NCI-H2196 treated with DMSO at 0.1 percent for 48 hours (cell line): ENCODE results near the gene NXPE3.

Source experiments
- DNase-seq: peaks from one replicate; lab custom pipeline; 2025; ENCODE audit not compliant: unreplicated experiment; lab: John Stamatoyannopoulos, UW

NXPE3 gene

DNA sequence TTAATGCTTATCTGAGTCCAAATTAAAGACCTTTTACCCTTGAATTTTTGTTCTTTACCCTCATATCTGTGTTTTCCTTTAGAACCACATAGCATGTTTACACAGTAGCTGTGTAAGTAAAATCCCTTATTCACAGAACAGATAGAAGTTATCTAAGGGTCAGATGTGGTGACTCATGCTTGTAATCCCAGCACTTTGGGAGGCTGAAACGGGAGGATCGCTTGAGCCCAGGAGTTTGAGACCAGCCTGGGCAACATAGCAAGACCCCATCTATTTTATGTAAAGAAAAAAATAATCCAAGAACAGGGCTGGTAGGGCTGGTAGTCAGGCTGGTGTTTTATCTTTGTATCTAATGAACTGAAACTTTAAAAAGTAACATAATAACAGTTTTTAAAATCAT, 23.2 kb downstream of the NXPE3 start:
- no peak for DNase-seq

DNA sequence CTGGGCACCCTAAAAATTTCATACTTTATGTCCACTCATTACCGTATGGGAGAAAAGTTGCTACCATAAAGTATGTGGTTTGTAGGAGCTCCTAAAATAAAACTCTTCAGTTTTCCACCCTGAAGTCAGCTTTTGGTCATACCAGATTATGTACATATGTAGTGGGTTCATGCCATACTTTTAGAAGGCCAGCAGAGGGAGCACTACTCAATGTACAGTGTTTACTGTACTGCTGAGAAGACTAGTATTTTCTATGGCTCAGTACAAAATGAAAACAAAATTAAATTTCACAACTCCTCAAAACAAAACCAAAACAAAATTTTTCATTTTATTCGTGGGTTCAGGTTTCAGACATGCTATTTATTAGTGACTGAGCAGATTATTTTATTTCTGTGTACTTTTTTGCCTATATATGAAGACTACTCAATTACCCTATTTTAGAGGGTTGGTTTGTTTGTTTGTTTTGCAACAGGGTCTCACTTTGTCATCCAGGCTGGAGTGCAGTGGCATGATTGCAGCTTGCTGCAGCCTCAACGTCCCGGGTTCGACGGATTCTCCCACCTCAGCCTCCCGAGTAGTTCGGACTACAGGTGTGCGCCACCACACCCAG, 24.3 kb downstream of the NXPE3 start:
- peak; percentile 82 for DNase-seq

DNA sequence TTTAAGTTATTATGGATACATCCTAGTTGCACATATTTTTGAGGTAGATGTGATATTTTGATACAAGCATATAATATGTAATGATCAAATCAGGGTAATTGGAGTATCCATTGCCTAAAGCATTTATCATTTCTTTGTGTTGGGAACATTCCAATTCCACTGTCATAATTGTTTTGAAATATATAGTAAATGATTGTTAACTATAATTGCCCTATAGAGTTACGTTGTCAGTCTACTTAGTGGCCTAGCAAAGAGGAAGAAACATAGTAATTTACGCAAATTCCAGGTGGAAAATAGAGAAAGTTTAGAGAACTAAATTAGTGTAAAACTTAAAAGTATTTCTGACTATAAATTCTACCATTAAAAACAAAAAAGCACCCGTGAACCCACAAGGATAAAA, 24.9 kb downstream of the NXPE3 start:
- no peak for DNase-seq

DNA sequence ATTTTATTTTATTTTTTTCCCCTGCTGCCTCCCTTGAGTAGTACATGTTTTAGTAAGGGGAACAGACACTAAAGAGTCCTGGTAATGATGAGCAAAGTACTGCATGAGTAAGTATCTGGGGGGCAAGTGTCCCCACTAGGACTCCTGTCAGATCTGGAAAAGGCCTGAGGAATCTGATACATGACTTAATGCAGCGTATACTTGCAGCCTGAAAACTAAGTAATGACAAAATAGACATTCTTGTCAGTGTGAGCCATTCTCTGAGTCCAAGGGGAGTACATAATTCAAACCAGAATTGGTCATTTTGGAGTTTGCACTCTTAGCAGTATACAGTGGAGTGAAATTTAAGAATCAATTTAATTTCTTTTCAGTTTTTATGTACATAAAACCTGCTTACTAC, 27.5 kb downstream of the NXPE3 start:
- DNase-seq, result no peak

DNA sequence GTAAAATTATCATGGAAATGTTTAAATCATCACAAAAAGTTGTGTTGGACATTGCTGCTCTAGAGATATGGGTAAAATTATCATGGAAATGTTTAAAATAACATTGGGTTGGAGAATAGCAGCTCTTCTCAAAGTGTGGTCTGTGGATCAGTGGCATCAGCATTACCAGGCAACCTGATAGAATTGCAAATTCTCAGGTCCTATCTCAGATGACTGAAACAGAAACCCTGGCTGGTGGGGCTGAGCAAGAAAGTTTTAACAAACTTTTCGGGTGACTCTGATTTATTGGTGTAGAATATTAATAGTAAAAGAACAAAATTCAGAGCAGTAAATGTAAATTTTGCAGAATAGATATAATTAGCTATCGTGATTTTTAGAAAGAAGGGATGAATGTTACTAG, 28.9 kb downstream of the NXPE3 start:
- no peak for DNase-seq

DNA sequence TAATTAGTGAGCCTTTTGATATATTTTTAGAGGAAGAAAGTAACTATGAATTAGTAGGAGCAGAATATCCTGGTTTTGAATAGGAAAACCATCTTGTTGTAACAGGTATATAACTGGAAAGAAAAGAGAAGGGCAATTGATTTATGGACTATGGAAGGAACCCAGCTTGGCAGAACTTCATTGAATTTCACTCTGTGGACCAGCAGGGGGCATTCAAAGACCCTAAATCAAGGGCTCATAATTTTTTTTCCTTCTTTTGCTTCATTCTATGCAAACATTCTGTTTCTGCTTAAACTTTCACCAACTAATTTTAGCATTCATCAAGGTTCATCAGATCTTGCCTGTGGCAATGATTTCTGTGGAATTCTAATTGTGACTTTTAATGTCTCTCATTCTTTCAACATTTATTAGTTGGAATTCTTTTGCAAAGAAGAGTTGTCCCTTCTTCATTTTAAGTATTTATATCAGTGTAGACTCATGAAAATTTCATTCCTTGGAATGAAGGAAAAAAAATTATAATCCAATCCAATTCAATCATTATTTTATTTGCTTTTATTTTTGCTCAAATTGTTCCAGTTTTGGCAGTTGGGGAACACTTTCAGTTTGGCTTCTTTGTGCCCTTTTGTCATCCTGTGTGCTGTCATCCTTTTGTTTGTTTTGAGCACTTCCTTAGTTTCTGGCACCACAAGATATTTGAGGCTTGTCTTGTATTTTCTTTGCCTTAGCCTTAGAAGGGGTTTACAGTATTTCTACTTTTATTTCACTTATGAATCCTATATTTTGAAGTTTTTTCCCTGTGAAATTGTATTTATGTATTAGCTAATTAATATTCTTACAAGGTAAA, 30.4 kb downstream of the NXPE3 start:
- peak; percentile 31 for DNase-seq

DNA sequence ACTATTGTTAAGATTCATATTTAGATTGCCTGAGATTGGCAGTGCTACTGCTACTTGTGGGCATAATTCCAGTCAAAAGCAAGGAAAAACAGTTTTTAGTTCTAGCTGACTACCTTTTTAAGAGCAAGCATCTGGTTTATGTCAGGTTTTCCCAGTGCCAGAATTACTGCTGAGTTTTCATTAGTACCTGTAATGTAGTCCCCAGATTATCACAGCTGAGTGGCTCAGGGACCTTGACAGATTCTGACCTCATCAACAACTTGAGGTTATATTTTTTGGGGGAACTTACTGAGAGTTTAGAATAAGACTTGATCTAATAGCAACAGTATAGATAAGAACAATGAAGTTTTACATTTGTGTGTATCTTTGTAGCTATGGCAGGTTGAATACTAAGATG, 31.0 kb downstream of the NXPE3 start:
- no peak for DNase-seq

DNA sequence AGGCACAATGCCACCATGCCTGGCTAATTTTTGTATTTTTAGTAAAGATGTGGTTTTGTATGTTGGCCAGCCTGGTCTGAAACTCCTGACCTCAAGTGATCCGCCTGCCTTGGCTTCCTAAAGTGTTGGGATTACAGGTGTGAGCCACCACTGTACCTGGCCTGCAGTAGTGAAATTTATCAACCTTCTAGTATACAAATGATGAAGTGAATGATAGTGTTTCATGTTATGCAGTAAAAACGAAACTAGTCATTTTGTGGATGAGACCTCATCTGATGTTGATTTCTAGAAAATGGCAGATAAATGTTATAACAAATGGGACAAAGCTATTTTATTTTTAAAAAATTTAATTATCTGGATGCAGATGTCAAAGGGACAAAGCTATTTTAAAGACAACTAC, 32.9 kb downstream of the NXPE3 start:
- DNase-seq, result no peak

DNA sequence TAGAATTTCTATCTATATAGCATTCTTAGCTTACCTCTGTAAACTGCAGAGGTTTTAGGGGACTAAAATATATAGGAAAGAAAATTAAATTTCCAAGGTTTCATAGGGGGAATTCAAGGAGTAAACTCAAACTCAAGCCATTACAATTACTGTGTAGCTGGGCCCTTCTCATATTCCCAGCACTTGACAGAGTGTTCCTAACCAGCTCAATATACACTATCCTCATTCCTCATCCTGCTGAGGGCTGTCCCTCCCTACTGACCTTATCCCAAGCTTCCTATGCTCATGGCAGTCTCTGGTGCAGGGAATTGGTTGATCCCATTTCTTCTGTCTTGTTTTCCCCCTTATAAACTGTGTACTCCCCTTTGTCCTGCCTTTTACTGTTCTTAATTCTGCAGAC, 33.9 kb downstream of the NXPE3 start:
- no peak for DNase-seq

DNA sequence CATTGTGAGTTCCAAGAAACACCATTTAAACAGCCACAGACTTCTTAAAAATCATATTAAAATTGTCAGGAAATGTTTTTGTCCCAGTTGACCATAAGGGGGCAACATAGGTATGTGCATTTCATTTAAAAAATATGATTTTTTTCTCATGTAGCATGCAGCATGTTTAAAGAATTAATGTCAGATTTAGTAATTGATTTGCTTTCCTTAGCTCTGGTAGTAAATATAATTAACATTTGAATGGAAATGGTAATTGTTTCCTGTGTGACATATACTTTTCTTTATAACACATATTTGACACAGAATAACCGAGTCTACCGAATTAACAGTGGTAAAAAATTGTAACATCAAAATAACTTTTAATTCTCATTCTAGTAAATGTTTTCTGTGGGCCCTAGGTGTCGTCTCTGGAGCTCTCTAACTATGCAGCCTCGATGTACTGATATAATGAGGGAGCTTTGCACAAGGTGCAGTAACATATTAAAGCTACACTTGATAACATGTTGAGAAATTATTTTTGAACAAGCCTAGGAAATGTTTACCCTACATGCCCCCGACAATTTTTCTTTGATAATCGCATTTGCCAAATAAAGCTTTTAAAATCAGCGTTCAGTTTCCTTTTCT, 34.9 kb downstream of the NXPE3 start:
- no peak for DNase-seq

DNA sequence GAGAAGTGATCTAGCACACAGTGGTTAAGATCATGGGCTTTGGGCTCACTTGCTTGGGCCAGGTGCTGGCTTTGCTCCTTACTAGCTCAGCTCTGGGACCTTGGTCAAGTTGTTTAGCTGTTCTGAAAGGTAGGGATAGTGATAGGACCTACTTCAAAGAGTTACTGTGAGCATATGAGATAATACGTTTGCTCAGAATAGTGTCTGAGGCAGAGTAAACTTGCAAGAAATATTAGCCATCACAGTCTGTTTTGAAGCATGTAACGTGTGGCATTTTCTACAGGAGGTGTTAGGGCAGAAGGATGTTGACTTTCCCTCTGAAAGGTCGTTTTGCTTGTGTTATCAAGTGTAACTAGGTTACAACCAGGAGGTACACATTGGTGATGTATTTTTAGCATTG, 35.8 kb downstream of the NXPE3 start:
- no peak for DNase-seq

DNA sequence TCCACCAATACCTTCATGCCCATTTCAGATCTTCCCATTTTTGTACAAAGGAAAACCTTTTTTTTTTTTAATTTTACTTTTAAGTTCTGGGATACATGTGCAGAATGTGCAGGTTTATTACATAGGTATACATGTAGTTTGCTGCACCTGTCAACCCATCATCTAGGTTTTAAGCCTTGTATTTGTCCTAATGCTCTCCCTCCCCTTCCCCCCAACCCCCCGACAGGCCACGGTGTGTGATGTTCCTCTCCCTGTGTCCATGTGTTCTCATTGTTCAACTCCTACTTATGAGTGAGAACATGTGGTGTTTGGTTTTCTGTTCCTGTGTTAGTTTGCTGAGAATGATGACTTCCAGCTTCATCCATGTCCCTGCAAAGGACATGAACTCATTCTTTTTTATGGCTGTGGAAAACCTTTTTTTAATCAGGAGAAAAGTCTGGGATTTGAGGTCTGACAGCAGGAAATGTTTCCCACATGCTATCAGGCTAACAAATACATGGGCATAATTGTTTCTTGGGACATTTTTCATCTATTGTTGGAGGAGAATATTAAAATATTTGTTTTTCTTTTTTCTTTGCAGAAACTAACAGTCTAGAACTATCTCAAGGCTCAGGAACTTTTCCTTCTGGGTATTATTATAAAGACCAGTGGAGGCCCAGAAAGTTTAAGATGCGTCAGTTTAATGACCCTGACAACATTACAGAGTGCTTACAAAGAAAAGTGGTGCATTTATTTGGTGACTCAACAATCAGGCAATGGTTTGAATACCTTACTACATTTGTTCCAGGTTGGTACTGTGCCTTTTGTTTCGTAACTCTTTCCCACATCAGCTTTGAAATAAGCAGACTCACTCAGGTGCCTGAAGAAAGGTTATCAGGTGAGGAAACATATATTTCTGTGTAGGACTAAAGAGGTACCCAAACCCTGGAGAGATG, 37.5 kb downstream of the NXPE3 start:
- DNase-seq, result no peak

DNA sequence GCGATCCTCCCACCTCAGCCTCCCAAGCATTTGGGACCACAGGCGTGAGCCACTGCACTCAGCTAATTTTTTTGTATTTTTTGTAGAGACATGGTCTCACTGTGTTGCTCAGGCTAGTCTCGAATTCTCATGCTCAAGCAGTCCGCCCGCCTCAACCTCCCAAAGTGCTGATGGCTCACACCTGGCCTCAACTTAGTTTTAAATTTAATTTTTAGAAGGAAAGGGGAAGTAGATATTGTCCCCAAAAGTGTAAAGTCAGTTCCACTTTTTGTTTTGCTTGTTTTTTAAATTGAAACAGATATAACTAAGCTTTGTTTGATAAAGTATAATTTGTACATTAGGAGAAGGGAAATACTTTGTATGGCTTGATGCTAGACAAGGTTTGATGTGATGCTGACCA, 39.0 kb downstream of the NXPE3 start:
- no peak for DNase-seq

DNA sequence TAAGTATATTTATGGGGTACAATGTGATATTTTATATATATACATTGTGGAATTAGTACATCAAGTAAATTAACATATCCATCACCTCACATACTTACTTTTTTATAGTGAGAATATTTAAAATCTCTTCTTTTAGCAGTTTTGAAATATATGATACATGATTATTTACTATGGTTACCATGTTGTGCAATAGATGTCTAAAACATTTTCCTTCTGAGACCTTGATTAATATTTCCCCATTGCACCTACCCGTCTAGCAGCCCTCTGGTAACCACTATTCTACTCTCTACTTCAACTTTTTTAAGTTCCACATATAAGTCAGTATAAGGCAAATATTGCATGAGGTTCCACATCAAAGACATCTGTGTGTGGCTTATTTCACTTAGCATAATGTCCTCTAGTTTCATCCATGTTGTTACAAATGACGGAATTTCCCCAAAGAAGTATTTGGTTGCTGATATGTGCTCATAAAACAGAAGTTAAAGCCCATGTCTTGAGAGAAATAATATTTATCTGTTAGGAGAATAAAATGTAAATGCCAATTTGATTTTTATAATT, 40.7 kb downstream of the NXPE3 start:
- no peak for DNase-seq

DNA sequence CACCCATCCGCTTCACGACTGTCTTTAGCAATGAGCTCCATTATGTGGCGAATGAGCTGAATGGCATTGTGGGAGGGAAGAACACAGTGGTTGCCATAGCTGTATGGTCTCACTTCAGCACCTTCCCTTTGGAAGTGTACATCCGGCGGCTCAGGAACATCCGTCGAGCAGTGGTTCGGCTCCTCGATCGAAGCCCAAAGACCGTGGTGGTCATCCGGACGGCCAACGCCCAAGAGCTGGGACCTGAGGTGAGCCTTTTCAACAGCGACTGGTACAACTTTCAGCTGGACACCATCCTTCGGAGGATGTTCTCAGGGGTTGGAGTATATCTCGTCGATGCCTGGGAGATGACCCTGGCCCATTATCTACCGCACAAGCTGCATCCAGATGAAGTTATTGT, 42.5 kb downstream of the NXPE3 start:
- no peak for DNase-seq

DNA sequence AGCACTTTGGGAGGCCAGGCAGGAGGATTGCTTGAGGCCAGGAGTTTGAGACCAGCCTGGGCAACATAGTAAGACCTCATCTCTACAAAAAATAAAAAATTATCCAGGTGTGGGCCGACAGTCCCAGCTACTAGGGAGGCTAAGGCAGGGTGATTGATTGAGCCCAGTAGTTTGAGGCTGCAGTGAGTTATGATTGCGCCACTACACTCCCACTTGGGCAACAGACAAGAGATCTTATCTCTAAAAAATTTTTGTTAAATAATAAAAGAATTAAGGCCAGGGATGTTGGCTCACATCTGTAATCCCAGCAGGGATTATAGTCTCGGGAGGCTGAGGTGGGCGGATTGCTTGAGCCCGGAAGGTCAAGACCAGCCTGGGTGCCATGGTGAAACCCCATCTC, 44.5 kb downstream of the NXPE3 start:
- DNase-seq, result no peak

DNA sequence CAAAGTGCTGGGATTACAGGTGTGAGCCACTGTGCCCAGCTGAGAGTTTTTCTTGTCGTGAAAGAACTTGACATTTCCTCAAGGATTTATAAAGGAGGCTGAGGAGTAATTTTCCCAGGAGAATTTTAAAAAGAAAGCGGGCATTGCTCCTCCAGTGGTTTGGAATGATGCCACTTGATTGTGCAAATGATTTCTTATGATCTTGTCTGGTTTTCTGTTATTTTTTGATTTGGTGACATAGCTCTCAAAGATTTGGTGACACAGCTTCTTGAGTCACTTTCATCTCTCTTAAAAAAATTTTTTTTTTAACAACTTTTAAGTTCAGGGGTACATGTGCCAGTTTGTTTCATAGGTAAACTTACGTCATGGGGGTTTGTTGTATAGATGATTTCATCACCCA, 45.7 kb downstream of the NXPE3 start:
- no peak for DNase-seq

DNA sequence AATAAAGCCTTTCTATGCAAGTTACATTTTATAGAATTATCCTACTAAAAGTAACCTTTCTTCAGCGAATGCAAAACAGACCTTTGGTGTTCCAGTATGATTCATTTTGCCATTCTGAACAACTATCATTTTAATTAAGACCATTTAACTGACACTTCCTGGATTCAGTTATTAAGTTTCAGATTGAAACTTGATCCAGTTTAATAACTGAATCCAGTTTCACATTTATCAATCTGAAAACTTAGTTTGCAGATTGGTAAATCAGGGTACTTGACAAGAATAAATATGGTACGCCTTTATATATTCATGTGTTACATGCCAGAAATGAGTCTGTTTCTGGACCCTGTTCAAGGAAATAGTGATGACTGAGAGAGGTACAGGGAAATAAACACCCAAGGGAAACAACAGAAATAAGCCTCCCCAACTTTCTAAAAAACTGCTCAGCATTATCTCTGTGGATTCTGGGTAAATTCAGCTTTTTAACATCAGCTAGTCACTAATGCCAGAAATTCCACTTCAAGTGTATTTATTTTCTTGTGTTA, 47.0 kb downstream of the NXPE3 start:
- no peak for DNase-seq

DNA sequence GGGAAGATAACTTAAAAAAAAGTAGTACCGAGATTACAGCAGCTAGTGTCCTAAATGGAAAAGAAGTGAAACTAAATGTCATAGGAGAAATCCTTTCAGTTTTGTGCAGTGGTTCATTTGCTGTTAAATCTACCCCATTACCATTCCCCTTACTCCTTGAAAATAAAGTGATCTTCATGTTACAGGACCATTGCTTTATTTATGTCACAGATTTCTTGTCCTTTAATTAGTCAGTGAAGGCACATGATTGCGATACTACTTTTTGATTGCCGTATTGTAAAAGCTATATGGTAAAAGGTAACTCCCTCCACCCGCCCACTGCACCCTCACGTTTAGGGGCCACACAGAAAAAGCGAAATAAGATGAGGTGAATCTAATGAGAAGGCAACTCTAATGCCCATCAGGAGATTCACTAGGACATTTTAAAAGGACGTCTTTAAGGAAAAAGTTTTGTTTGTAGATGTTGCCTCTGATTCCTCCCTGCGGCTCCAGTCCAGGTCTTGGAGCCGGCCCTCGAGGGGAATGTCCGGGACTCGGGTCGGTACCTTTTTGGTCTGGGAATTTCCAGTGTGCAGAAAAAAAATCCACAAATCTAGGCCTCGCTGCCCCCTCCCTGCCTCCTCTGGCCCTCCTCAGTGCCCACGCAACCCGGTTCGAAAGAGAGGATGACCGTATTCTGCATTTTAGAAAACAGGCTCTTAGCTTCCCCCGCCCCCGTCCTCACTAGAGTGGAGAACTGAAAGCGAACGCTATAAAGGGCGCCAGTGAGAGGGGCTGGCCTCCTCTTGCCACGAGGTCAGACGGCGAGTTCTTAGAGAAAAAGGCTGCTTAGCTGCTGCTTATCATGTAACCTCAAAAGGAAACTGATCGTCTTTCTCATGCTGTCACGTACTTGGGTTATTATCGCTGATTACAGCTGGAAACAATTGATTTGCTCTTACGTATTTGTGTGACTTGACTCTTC, 48.5 kb downstream of the NXPE3 start:
- peak; percentile 50 for DNase-seq

DNA sequence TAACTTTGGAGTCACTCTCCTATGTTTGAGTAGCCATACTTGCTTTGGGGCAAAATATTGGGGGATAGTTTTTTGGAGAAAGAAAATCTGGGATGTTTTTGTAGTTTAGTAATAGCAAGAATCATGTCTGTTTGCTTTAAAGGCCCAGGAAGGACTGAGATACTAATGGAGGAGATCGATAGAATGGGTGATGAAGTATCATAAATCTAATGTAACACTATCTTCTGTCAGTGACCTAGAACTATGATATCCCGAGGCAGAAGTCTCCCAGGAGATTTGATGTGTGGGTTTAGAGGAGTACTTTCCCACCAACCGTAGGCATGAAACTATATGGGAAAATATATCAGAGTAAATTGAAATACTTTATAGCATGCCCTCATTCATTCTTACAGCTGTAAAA, 49.3 kb downstream of the NXPE3 start:
- DNase-seq, result no peak
